ENCODE results near the gene PPFIBP2.

Gene PPFIBP2

DNA sequence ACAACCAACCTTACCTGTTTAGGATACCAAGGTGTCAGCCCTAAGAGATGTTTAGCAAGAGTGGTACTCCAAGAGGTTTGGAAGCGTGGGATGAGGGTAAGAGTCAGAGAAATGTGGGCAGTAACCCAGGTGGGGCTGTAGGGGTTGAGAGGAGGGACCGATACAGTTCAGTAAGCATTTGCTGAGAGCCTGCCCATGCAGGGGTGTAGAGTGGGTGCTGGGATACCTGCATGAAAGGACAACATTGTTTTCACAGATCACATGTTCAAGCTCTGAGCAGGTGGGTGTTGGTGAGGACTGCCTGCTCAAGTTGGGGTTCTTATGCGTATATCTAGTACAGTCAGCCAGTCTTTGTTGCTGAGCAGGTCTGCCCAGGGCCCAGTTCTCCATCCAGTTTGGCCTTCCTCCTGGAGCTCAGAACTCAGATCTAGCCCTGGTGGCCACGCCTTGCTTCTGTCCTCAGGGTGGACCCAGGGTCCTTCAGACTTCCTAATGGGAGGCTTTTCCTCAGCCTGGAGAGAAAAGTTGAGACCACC is 14.8 kb downstream of the PPFIBP2 start:
- no peak for DNase-seq

DNA sequence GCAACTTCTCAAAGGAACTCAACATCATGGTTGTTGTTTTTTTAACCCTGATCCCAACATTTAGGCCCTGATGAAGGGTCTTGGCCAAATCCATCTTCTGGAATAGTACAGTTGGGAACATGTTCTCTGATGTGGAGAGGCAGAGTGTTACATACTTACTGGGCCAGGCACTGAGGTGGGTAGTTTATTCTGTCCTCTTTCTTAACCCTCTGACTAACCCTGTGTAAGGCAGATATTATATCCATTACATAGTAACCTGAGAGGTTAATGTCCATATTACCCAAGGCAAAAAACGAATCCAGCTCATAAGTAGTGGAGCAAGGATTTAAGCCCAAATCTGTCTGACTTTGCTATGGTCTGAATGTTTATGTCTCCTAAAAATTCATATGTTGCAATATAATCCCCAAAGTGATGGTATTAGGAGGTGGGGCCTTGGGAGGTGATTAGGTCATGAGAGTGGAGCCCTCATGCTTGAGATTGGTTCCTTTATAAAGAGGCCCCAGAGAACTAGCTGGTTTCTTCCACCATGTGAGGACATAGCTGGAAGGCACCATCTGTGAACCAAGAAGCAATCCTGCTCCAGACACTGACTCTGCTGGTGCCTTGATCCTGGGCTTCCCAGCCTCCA is 16.3 kb downstream of the PPFIBP2 start:
- no peak for DNase-seq

DNA sequence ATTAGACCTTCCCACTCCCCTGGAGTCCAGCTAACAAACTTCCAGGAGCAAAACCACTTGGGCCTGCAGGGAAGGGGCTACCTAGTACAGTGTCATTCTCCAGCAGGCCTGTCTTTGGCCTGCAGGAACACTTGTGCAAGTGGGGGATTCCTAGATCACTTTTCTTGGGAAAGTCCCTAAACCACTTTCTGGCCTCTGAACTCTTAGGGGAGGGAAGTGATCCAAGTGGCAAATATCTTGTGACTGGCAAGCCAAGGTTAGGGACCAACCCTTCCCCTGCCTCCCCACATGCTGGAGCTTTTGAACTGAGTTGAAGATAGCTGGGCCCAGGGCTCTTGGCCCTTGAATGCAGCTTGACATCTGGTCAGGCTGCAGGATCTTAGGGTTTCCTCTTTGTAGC is 17.2 kb downstream of the PPFIBP2 start:
- no peak for DNase-seq

DNA sequence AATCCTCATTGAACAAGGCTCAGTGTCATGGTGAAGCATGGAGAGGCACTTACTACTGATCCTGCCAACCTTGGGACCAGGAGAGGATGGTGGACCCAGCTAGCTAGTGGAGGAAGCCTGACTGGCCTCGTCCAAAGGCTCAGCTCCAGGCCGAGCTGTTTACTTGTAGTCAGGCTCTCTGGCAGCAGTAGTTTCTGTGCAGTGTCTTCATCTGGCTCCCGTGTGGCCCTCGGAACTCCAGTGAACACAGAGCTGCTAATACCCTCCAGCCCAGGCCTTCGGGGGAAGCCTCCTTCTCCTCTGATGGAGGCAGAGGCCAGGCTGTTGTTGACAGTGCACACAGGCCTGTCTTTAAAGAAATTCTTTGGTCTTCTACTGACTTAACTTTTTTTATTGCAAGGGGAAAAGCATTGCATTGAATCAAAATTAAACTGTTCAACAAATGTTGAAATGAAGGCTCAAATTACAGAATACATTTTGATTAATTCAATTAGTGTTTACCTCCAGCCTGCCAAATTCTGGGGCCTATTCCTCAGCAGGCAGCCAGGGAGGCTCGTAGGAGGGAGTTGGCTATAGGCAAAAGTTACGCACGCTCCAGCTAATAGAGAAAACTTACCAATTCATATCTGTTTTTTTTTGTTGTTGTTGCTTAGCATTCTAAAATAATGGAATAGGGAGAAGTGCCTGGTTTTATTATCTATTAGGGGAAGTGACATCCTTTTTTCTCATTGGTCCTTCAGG is 18.8 kb downstream of the PPFIBP2 start:
- DNase-seq, result no peak

DNA sequence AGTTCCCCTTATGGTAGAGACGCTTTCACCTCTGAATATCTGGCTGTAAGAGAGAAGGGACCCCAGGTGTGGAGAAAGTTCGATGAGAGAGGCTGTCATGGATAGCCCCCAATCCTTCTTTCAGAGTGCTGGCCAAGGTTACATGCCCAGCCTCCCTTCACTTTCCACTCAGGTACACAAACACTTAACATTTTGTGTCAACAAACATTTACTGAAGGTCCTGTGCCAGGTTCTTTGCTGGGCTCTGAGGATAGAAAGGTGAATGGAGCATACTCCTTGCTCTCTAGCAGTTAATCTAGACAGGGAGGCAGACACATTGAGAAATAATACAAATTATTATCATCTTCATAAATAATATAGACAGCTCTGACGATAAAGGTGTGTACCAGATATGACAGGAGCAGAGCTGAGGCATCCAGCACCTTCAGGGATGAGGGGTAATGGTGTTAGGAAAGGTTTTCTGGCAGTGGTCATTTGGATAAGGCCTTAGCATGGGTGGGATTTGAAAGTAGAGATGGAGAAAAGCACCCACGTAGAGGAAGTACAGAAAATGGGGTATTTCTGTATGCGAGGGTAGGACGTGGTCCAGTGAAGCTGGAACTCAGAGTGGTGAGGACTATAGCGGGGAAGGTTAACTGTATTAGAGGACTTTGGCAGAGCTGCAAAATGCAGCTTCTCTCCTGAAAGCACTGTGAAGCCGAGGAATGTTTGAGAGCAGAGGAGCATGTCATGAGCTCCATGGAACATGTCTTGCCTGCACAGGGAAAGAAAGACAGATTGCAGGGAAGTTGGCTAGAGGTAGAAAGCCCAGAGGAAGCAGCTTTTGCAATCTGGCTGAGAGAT is 19.6 kb downstream of the PPFIBP2 start:
- DNase-seq, result no peak

DNA sequence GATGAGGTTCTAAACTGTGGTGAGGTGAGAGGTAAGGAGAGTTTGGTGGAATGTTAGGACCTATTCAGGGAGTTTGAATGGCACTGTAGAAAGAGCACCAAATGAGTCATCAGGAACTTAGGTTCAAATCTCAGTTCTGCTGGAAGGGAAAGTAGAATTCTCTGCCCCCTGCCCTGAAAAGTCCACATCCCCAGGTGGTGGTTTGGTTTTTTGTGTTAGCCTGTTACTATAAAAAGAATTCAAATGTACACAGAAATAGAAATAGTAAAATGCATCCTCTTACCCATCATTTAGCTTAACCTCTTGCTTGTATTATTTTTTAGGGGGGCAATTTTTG is 20.2 kb downstream of the PPFIBP2 start:
- DNase-seq, result no peak

DNA sequence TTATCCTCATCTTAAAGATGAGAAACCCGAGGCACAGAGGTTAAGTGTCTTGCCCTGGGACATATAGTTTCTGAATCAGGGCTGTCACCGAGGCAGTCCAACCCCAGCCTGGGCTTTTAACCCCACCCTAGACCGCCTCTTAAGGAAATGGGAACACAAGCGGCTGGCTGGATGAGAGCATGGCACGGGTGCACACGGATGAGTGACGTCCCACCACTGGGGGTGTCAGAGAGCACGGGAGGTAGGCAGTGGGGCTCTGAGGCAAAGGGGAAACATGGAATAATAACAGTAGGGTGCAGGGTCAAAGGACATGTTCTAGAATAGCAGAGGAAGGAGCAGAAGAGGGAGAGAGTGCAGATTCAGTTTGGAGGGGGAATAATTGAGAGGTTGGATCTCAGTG is 22.3 kb downstream of the PPFIBP2 start:
- no peak for DNase-seq

DNA sequence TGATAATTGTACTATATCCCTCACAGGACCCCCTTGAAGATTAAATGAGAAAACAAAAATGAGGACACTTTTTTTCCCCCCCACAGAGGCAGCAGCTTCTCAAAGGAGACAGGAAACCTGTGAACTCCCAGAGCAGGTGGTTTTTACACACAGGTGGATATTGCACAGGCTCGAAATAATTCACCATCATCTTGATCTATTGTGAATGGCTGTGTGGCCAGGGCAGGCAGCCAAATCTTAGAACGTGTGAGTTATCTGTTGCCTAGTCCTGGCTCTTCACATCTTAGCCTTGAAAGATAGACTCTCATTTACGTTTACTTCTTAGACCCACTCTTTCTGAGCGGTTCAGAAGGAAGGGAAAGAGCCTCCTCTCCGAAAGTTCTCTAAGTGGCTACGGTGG is 23.5 kb downstream of the PPFIBP2 start:
- DNase-seq, result no peak

DNA sequence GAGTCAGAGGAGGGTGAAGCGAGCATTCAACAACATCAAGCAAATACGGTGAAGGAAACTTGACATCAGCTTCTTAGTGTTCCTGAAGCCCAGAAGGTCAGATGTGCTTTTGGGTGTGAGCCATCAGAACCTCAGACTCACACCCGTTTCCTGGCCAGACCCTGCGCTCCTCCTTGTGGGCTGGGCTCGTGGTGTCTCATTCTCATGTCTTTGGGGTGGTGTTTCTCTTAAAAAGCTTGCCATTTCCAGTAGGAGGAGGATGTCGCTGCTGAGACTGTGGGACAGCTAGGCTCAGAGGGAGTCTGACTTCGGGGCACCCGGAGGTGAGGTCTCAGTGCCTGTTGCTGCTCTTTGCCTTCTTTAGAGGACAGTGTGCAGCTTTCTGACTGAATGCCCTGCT is 24.2 kb downstream of the PPFIBP2 start:
- DNase-seq, result peak in 1 of 2 donors; percentile 46

DNA sequence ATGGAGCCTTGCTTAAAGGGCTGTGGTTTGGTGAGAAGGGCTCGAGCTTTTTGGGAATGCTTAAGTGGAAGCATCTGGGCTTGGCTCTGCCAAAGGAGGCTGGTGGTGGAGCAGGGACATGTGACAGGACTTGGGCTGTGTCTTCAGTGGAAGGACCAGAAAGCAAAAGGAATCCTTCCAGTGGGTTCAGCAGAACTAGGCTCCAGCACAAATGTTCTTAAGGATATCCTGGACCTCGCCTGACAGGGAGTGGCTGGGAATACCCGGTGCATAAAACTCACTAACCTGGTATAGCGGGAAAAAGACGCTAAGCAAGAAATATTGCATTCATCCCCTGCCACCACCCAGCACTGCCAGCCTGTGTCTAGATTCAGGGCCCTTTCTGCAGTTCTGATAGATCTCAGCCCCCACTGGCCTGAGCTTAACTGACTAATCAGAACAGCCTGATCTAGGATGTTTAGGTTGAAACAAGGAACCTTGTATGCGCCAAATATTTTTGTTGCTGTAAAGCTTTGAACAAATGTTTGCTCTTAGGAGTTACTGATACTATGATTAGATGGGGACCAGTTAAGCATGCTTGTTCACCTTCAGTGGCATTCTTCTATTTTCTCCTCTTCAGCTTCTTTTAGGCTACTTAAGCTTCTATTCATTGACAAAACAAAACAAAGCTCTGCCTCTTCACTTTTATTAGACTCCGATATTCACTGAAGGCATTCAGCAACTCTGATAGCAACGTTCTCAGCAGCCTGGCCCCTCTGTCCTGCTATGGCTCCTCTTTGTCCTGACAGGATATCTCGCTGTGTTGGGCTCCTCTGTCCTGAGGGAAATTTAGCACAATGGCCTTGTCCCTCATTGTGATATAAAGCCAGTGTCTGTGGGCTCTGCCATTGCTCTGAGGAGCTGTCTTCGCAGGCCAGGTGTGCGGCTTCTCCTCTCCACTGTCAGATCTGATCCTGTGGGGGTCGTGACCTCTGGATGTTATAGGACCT is 25.0 kb downstream of the PPFIBP2 start:
- DNase-seq, result no peak

DNA sequence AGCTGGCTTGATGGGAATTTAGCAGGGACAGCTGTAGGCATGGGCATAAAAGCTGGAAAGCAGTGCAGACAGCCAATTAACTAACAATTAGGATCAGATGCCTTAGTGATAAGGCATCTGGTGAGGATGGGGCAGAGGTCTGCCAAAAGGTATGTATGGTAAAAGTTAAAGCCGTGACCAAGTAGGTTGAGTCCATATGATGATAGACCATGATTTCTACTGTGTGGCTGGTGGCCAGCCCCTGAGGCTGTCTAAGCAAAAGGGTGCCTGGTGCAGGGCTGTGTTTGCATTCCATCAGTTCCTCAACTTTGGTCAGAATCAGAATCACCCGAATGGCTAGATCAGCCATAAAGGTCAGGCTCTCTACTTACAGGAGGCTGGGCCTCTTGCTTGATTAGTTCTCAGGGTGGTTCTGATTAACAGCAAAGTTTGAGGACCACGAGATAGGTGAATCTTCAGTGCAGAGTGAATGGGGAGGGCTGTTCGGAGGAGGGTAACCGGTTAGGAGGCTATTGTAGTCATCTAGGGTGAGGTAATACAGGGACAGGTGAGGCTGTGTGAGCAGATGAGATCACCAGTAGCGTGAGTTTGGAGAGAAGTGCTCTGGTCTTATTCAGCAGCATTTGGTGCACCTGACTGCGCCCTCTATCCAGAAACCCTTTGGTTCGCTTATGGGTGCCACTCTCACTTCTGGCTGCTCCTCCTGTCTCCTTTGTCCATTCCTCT is 27.2 kb downstream of the PPFIBP2 start:
- DNase-seq, result no peak

DNA sequence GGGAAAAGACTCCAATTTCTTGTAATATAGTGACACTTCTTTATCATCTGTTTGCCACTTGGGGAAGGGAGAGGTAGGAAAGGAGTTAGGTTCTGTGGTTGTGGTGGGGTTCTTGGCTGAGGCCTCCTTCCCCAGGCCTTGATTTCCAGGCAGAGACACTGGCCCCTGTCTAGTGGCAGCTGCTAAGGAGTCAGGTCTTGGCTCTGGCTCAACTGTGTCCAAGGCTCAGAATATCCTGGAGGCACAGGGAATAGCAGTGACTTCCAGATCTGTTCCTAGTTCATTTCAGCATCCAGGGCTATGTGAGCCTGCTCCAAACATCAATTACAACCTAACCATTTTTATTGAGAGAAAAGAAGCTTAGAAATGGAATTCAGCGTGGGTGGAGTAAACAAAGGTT is 29.5 kb downstream of the PPFIBP2 start:
- no peak for DNase-seq

DNA sequence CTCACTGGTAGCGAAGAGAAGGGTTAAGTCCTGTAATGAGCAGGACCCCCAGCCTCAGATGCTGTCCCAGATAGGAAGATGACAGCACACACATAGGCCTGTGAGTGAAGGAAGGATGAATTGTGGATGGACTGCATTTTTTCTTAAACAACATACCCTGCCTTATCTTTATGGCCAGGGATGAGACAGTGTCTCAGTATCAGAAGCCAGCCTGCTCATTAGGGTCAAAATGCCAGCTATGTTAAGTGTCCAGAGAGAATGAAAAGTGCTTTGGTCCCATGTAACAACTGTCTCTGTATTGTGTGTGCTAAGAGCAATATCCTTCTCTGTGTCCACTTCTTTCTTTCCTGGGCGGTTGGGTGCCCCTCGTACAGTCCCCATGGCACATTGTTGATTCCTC is 30.2 kb downstream of the PPFIBP2 start:
- no peak for DNase-seq

DNA sequence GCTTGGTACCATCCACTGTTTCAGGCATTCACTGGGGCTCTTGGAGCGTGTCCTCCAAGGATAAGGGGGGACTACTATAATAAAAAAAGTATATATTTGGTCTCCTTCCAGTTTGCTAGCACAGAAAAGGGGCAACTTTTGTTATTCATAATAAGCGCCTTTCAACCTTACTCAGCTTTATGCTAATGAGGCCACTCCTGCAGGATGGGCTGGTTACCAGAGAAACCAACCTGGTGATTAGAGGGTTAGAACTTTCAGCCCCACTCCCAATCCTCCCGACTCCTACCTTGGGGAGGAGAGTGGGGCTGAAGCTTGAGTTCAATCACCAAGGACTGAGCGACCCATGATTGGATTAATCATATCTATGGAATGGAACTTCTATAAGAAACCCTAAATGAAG is 31.8 kb downstream of the PPFIBP2 start:
- DNase-seq, result no peak

DNA sequence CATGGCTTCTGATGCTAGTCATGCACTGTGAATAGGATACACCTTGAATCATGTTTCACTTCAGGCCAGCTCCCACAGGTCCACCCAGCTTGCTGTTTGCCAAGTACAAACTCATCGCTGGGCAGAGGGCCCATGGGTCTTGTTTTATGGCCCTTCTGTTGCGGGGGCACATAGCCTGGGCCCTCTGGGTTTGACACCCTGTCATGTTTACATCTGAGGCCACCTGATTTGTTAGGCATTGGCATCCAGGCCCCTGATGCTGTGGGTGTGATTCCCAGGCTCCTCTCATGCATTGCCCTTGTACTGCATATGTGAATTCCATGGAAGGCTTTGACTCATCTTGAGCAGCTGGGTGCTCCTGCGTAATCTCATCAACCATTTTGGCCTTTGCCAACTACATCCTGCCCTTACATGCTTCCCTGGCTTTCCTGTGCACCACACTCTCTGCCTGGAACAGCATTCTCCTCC is 32.6 kb downstream of the PPFIBP2 start:
- no peak for DNase-seq

DNA sequence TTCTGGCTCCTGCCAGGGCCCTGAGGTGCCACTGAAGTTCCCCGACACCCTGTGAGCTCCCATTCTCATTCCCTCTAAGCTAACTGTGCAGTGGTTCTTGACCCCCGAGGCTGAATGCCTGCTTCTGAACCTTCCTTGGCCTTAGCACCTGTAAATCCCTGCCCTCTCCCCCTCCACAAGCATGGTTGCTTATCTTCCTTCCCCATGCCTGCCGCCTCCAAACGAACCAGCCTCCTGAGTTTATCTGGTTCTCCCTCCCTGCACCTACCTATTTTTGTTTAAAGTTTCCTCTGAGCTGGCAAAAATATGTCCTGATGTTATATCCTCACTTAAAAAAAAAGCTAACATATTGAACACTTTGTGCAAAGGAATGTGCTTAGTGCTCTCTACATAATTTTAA is 33.9 kb downstream of the PPFIBP2 start:
- no peak for DNase-seq

DNA sequence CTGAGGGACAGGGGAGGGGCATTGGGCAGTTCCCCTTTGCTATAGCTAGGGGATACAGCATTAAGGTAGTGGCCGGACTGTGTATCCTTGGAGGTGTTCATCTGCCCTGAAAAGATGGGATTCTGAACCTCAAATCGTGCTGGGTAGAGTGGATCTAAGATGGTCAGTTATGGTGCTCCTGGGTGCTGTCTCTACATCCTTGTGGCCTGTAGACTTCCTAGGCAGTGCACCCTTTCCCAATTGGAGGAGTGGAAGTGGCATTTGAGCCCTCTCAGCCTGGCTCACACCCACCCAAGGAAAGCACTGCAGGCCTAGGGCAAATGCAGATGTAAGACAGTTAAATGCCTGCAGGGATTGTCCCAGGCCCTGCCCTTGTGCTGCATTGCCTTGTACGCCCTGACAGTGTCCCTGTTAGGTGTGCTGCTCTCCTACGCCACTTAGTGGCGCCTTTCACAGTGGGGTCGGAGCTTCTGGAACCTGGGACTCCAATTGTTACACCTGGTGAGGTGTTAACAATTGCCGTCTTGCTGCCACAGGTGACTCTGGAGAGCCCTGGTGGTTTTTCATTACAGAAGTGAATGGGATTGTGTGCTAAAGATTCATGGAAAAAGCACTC is 35.0 kb downstream of the PPFIBP2 start:
- DNase-seq, result peak in 1 of 2 donors; percentile 36

DNA sequence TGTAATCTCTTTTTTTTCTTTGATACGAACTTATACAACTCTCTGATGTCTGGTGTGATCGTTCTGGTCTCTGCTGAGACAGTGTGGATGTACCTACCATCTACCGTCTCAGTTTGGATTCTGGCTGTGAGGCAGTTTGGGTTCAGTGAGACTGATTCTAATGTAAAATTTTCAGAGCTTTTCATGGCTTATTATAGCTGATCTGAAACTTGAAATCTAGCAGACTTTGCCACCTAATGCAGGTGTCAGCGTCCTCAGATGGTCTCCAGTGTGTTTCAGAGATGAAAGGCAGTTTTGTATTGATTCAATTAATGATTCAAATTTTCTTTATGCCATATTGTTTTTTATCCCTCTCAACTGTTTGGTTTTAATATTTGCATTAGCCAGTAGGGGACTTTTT is 35.9 kb downstream of the PPFIBP2 start:
- DNase-seq, result no peak

DNA sequence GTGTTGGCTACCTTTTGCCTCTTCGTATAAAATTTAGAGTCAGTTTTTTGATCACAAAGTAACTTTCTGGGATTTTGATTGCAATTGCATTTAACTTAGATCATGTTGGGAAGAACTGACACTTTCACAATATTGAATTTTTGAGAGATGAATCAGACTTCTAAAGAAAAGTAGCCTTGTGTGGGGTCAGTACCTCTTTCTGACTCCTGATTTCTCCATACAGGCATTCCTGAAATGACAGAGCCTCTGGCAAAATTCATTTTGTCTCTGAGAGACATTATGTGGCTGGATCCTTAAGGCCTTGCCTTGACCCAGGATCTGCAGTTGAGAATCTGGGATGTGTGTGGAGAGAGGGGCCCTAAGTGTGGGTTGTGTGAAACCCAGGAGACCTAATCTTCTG is 37.8 kb downstream of the PPFIBP2 start:
- DNase-seq, result no peak

DNA sequence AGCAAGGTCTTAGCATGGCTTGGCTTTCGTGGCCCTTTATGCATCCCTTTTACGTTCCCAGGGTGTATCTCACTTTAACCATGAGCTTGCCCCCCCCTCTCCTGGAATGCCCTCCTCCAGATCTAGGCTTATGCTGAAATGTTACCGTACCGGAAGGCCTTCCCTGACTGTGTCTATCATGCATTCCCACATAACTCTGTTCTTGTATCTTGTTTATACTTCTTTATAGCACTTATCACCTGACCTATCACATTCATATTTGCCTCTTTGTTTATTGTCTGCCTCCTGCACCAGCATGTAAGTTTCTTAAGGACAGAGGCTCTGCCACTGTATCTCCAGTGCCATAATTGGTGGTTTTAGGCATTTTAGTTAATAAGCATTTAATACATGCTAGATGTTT is 38.9 kb downstream of the PPFIBP2 start:
- no peak for DNase-seq

DNA sequence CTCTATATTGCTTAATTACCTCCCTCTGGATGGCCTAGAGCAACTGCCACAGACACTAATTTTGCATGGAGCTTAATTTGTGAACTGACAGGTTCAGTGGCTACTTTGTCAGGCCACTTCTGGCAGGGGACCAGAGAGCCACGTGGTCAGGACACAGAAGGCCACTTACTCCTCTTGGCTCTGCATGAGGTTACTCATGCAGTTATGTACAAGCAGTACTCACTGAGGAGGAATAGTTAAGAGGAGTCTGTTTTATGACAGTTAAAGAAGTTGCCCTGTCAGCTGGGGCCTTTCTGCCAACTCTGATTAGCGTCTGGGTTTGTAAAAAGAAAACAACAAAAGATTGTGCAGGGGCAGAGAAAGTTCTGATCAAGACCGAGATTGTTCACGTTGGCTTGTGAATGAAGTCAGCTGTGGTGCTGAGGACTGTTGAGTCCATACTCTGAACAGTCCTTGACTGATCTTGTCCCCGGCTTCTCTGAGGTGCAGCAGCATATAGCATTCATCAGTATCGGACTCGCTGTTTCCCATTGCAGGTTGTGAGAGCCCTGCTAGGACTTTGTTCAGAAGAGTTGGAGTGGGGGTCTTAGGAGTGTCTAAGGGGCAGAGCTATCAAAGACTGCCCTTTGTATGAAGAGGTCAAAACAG is 41.4 kb downstream of the PPFIBP2 start:
- DNase-seq, result no peak
